IMR-90 (cell line): Measurements from ENCODE around the gene HGFAC. TPM values are rescaled to one million over a fixed set of nuclear protein-coding genes. Genes with fewer than 3 reads are reported as not detected.

Experiments used
- ATAC-seq: fragments of 200-7000 bp; cut with Tn5 transposase; 2 replicates; pipeline ENCODE4 v1.9.1; 2020; ENCODE audit warnings: low read depth, mild to moderate bottlenecking, moderate library complexity
- BruUV-seq: library from RNA; stranded (reverse); fragments of 400-500 nt; replicated peaks from 2 replicates; lab custom pipeline; 2021; lab: Mats Ljungman, UMichigan
- CTCF ChIA-PET: fragments of 300-600 bp; formaldehyde crosslinking; extraction: SDS; loops from one replicate; lab custom pipeline; 2021; ENCODE audit warnings: antibody characterized with exemption; lab: Yijun Ruan, JAX
- POLR2A ChIA-PET: fragments of 300-600 bp; sonication (Branson Sonifier 250); formaldehyde crosslinking; loops from one replicate; lab custom pipeline; 2022; ENCODE audit warnings: antibody characterized with exemption; ENCODE audit not compliant: unreplicated experiment; lab: Charles Lee
- DNase-seq: peaks from one replicate; pipeline ENCODE4 v3.0.0; 2013
- H2AFZ ChIP-seq: replicated peaks from 2 replicates; pipeline ENCODE3; 2013; ENCODE audit warnings: low read length, mild to moderate bottlenecking; ENCODE audit not compliant: poor library complexity
- H2AK5ac ChIP-seq: 2 replicates; pipeline ENCODE4 v1.6.1; 2013; ENCODE audit warnings: low read depth, low read length, inconsistent platforms
- H2AK9ac ChIP-seq: replicated peaks from 2 replicates; pipeline ENCODE3; 2013; ENCODE audit warnings: mild to moderate bottlenecking, low read depth, low read length, moderate library complexity; ENCODE audit not compliant: poor library complexity
- H2BK120ac ChIP-seq: 2 replicates; pipeline ENCODE4 v1.6.1; 2013; ENCODE audit warnings: low read depth, low read length, inconsistent platforms
- H2BK15ac ChIP-seq: 3 replicates; pipeline ENCODE4 v1.6.1; 2013; ENCODE audit warnings: low read depth, low read length, inconsistent platforms
- H2BK20ac ChIP-seq: 2 replicates; pipeline ENCODE4 v1.6.1; 2013; ENCODE audit warnings: low read depth, mild to moderate bottlenecking, inconsistent platforms, low read length, moderate library complexity
- H2BK5ac ChIP-seq: 2 replicates; pipeline ENCODE4 v1.6.1; 2013; ENCODE audit warnings: mild to moderate bottlenecking, low read depth, low read length, inconsistent platforms; ENCODE audit not compliant: poor library complexity, severe bottlenecking
- H3K14ac ChIP-seq: replicated peaks from 2 replicates; pipeline ENCODE4 v1.6.1; 2013; ENCODE audit warnings: low read depth, low read length, inconsistent platforms
- H3K18ac ChIP-seq: 2 replicates; pipeline ENCODE4 v1.6.1; 2013; ENCODE audit warnings: low read depth, low read length, control low read depth
- H3K23ac ChIP-seq: 2 replicates; pipeline ENCODE4 v1.6.1; 2013; ENCODE audit warnings: low read depth, low read length, inconsistent platforms
- H3K27ac ChIP-seq: 2 replicates; pipeline ENCODE4 v1.5.1; 2013; ENCODE audit warnings: mild to moderate bottlenecking, control low read depth, low read length; ENCODE audit not compliant: insufficient read depth
- H3K27me3 ChIP-seq: 2 replicates; pipeline ENCODE4 v1.6.1; 2013; ENCODE audit warnings: low read length; ENCODE audit not compliant: control insufficient read depth, insufficient read depth
- H3K36me3 ChIP-seq: 2 replicates; pipeline ENCODE4 v1.6.1; 2013; ENCODE audit warnings: low read length, mixed read lengths; ENCODE audit not compliant: control insufficient read depth, insufficient read depth
- H3K4ac ChIP-seq: 2 replicates; pipeline ENCODE4 v1.6.1; 2013; ENCODE audit warnings: low read depth, low read length, inconsistent platforms
- H3K4me1 ChIP-seq: 2 replicates; pipeline ENCODE4 v1.6.1; 2013; ENCODE audit warnings: low read length, mixed read lengths; ENCODE audit not compliant: control insufficient read depth, insufficient read depth
- H3K4me2 ChIP-seq: 2 replicates; pipeline ENCODE4 v1.6.1; 2013; ENCODE audit warnings: low read depth, mild to moderate bottlenecking, control low read depth, low read length, moderate library complexity
- H3K4me3 ChIP-seq: 2 replicates; pipeline ENCODE4 v1.5.1; 2013; ENCODE audit warnings: low read depth, mild to moderate bottlenecking, control low read depth, low read length, moderate library complexity; ENCODE audit not compliant: insufficient read depth
- H3K56ac ChIP-seq: 2 replicates; pipeline ENCODE4 v1.6.1; 2013; ENCODE audit warnings: low read length, inconsistent platforms; ENCODE audit not compliant: insufficient read depth; ENCODE audit errors: extremely low read depth
- H3K79me1 ChIP-seq, 2 experiments: 2 replicates each; pipeline ENCODE4 v1.6.1; 2013; ENCODE audit warnings: low read length in 2 of 2, inconsistent platforms in 1 of 2, low read depth in 1 of 2
- H3K9ac ChIP-seq: 2 replicates; pipeline ENCODE4 v1.6.1; 2013; ENCODE audit warnings: low read depth, low read length, control low read depth
- H3K9me1 ChIP-seq: 2 replicates; pipeline ENCODE4 v1.6.1; 2013; ENCODE audit warnings: low read length, inconsistent platforms; ENCODE audit not compliant: insufficient read depth
- H3K9me3 ChIP-seq: 2 replicates; pipeline ENCODE4 v1.6.1; 2013; ENCODE audit warnings: low read length; ENCODE audit not compliant: control insufficient read depth, insufficient read depth
- H4K20me1 ChIP-seq: 2 replicates; pipeline ENCODE4 v1.6.1; 2013; ENCODE audit warnings: low read length, inconsistent platforms; ENCODE audit not compliant: insufficient read depth
- H4K5ac ChIP-seq: 2 replicates; pipeline ENCODE4 v1.6.1; 2013; ENCODE audit warnings: mild to moderate bottlenecking, low read depth, low read length, control low read depth
- H4K8ac ChIP-seq, 2 experiments: 2 replicates each; pipeline ENCODE4 v1.6.1; 2013; ENCODE audit warnings: low read depth in 2 of 2, low read length in 2 of 2, control low read depth in 1 of 2, inconsistent platforms in 1 of 2
- H4K91ac ChIP-seq: 2 replicates; pipeline ENCODE4 v1.6.1; 2013; ENCODE audit warnings: low read depth, low read length, inconsistent platforms; ENCODE audit not compliant: insufficient read depth
- BHLHE40 ChIP-seq: fragments of 150-350 bp; IDR thresholded peaks from 2 replicates; pipeline ENCODE4 v1.6.1; 2016; ENCODE audit warnings: mild to moderate bottlenecking, low read depth, low read length
- SMC3 ChIP-seq: fragments of 150-350 bp; IDR thresholded peaks from 2 replicates; pipeline ENCODE4 v1.6.1; 2016; ENCODE audit warnings: low read depth, mild to moderate bottlenecking, antibody characterized with exemption, low read length, moderate library complexity
- WGBS, 2 experiments: methylation state at CpG; one replicate each; pipeline versions ENCODE4 v1.1.5 to v1.1.7; 2013; ENCODE audit warnings: missing lambda C conversion rate in 2 of 2; ENCODE audit not compliant: insufficient read length in 1 of 2; ENCODE audit errors: extremely low coverage in 2 of 2; 5-methylcytosine and 5-hydroxymethylcytosine counted together
- dilution Hi-C: fragments of 300-500 bp; cut with HindIII; formaldehyde crosslinking; loops from one replicate; pipeline ENCODE4 v1.14.3; 2018; ENCODE audit warnings: low sequenced_read_pairs; ENCODE audit not compliant: unreplicated experiment
- in situ Hi-C: fragments of 300-500 bp; cut with MboI; formaldehyde crosslinking; loops from 3 replicates; pipeline ENCODE4 v1.14.3; 2019; ENCODE audit warnings: low sequenced_read_pairs, inconsistent platforms, mixed read lengths
- intact Hi-C: fragments of 100-400 bp; cut with micrococcal nuclease; formaldehyde crosslinking; loops from 2 replicates; pipeline ENCODE4 v1.10.0; 2022
- polyA plus RNA-seq, 3 experiments: library from polyadenylated mRNA; depleted of rRNA; stranded (reverse); fragments of >200 nt; gene quantifications; 2 replicates each; pipeline ENCODE4 v1.2.3, GENCODE V29; 2012; ENCODE audit warnings: low replicate concordance in 1 of 3
- total RNA-seq: library from RNA; depleted of rRNA; stranded (reverse); fragments of >200 nt; gene quantifications from 2 replicates; pipeline ENCODE4 v1.2.3, GENCODE V29; 2012

HGFAC gene
- total and polyA plus RNA-seq, 2 of the 4 experiments (the other 2 are of a cell fraction), result 0.05 TPM; not detected in 1

GRCh38 chr4:3484057-3484973 lies 42.5 kb downstream of the HGFAC start:
- H3K4me1 ChIP-seq, result no peaks in the 10 kb centered on the region
- peaks cover 57% of the 10 kb centered on the region for H3K27me3 ChIP-seq
- H3K9me1 ChIP-seq, result no peaks in the 10 kb centered on the region
- no peak overlapping the region for H3K4me2 ChIP-seq
- H3K18ac ChIP-seq, result no peak overlapping the region
- no peak overlapping the region for H3K23ac ChIP-seq
- TF ChIP-seq BHLHE40 (no peak), SMC3 (no peak)
- H4K91ac ChIP-seq, result no peak overlapping the region
- H2BK15ac ChIP-seq, result no peak overlapping the region
- intact Hi-C loops, result loop anchor here (5.0 kb wide), 2 partner anchors 292 to 377 kb away; no protein-coding TSS in a partner anchor
- 92% methylated on average over 11 of the region's 45 CpGs; no CpG with 5 or more reads in 1 of the 2 experiments for WGBS, 2 experiments
- dilution Hi-C loops, result no loop called here
- H4K20me1 ChIP-seq, result no peaks in the 10 kb centered on the region
- no peak overlapping the region for H3K4ac ChIP-seq
- DNase-seq, result no peak
- no peak overlapping the region for H2AK9ac ChIP-seq
- in situ Hi-C loops, result no loop called here
- ATAC-seq, result no peak
- no TSS peak for BruUV-seq
- H4K5ac ChIP-seq, result no peak overlapping the region
- ChIA-PET POLR2A (no interaction called here), CTCF (no interaction called here)
- no peak overlapping the region for H2BK120ac ChIP-seq
- H2AFZ ChIP-seq, result no peak overlapping the region
- no peaks in the 10 kb centered on the region for H3K9me3 ChIP-seq
- H3K56ac ChIP-seq, result no peak overlapping the region
- H2AK5ac ChIP-seq, result no peak overlapping the region
- H3K14ac ChIP-seq, result no peak overlapping the region
- no peak overlapping the region for H4K8ac ChIP-seq
- H3K4me3 ChIP-seq, result no peak overlapping the region
- H3K9ac ChIP-seq, result no peak overlapping the region
- H3K79me1 ChIP-seq, result no peaks in the 10 kb centered on the region
- no peak overlapping the region for H3K27ac ChIP-seq
- no peak overlapping the region for H2BK5ac ChIP-seq
- H3K36me3 ChIP-seq, result no peaks in the 10 kb centered on the region
- no peak overlapping the region for H2BK20ac ChIP-seq
